HepG2 (cell line): Measurements from ENCODE around the gene ELOVL2. TPM values are rescaled to one million over a fixed set of nuclear protein-coding genes. Genes with fewer than 3 reads are reported as not detected.

Experiments used
- ARID2 ChIP-seq: sonication (generic); formaldehyde crosslinking; IDR thresholded peaks from 2 replicates; pipeline ENCODE4 v1.8.1; 2022; ENCODE audit warnings: mild to moderate bottlenecking, missing genetic modification reagents, borderline replicate concordance
- DMAP1 ChIP-seq: IDR thresholded peaks from 2 replicates; pipeline ENCODE4 v1.6.1; 2016
- FOXA3 ChIP-seq: IDR thresholded peaks from 2 replicates; pipeline ENCODE4 v1.6.1; 2016; ENCODE audit warnings: missing genetic modification reagents, missing compliant biosample characterization
- JUND ChIP-seq: sonication (generic); formaldehyde crosslinking; IDR thresholded peaks from 2 replicates; pipeline ENCODE4 v1.8.0; 2022; ENCODE audit warnings: mild to moderate bottlenecking, missing genetic modification reagents
- KAT2B ChIP-seq: fragments of 150-350 bp; IDR thresholded peaks from 2 replicates; pipeline ENCODE4 v1.6.1; 2014; ENCODE audit warnings: low read depth, low read length, borderline replicate concordance
- POLR2AphosphoS2 ChIP-seq: IDR thresholded peaks from 2 replicates; pipeline ENCODE4 v1.6.1; 2011; ENCODE audit warnings: low read depth, low read length, improper control_type of control experiment
- ZNF230 ChIP-seq: sonication (generic); formaldehyde crosslinking; IDR thresholded peaks from 2 replicates; pipeline ENCODE4 v1.4.0; 2020; ENCODE audit warnings: mild to moderate bottlenecking, missing genetic modification reagents
- ZNF256 ChIP-seq: sonication (generic); formaldehyde crosslinking; conservative IDR thresholded peaks from 2 replicates; pipeline ENCODE4 v1.4.0; 2020; ENCODE audit warnings: missing genetic modification reagents
- ZNF326 ChIP-seq: sonication (generic); formaldehyde crosslinking; IDR thresholded peaks from 2 replicates; pipeline ENCODE4 v1.4.0; 2020; ENCODE audit warnings: missing genetic modification reagents, borderline replicate concordance
- ZNF44 ChIP-seq: sonication (generic); formaldehyde crosslinking; IDR thresholded peaks from 2 replicates; pipeline ENCODE4 v1.5.1; 2020; ENCODE audit warnings: mild to moderate bottlenecking, missing genetic modification reagents
- ZNF614 ChIP-seq: IDR thresholded peaks from 2 replicates; pipeline ENCODE4 v1.6.1; 2018; ENCODE audit warnings: missing biosample characterization, missing genetic modification reagents, inconsistent platforms, borderline replicate concordance
- ZNF629 ChIP-seq: sonication (generic); formaldehyde crosslinking; conservative IDR thresholded peaks from 2 replicates; pipeline ENCODE4 v1.5.0; 2020; ENCODE audit warnings: missing genetic modification reagents
- ZNF790 ChIP-seq: sonication (generic); formaldehyde crosslinking; IDR thresholded peaks from 2 replicates; pipeline ENCODE4 v1.8.0; 2022; ENCODE audit warnings: missing genetic modification reagents, mild to moderate bottlenecking, borderline replicate concordance
- polyA plus RNA-seq, 8 experiments: library from polyadenylated mRNA; depleted of rRNA in 3 of 8; stranded (reverse) in 7 of 8; unstranded in 1 of 8; fragments of >200 nt; fragmentation: Illumina TruSeq in 4 of 8; extraction: Trizol in 4 of 8; gene quantifications; 2 replicates each; pipeline versions ENCODE4 v1.2.1 to v1.2.3, GENCODE V29; 2011 to 2016; ENCODE audit warnings: low read depth in 4 of 8, missing spikeins in 1 of 8, mixed read lengths in 1 of 8; ENCODE audit not compliant: insufficient read depth in 1 of 8
- total RNA-seq, 5 experiments: library from RNA; depleted of rRNA; stranded (reverse); fragments of >200 nt; fragmentation: Illumina TruSeq; extraction: Trizol; gene quantifications; 2 replicates each; pipeline ENCODE4 v1.2.3, GENCODE V29; 2016; ENCODE audit warnings: low read depth in 1 of 5
- TF ChIP-seq, protein P1 (sequence below): sonication (generic); formaldehyde crosslinking; IDR thresholded peaks from 2 replicates; pipeline ENCODE4 v1.8.0; 2022; ENCODE audit warnings: low read depth, missing genetic modification reagents
- TF ChIP-seq, protein P2 (sequence below): IDR thresholded peaks from 2 replicates; pipeline ENCODE4 v1.6.1; 2016; ENCODE audit warnings: low read depth
- TF ChIP-seq, protein P3 (sequence below): sonication (generic); formaldehyde crosslinking; IDR thresholded peaks from 2 replicates; pipeline ENCODE4 v1.8.0; 2023; ENCODE audit warnings: mild to moderate bottlenecking, missing genetic modification reagents
- TF ChIP-seq, protein P4 (sequence below): sonication (generic); formaldehyde crosslinking; IDR thresholded peaks from 2 replicates; pipeline ENCODE4 v1.4.0; 2020; ENCODE audit warnings: missing genetic modification reagents
- TF ChIP-seq, protein P5 (sequence below): sonication (generic); formaldehyde crosslinking; IDR thresholded peaks from 2 replicates; pipeline ENCODE4 v1.4.0; 2020; ENCODE audit warnings: missing genetic modification reagents
- TF ChIP-seq, protein P6 (sequence below): sonication (generic); formaldehyde crosslinking; IDR thresholded peaks from 2 replicates; pipeline ENCODE4 v1.4.0; 2020; ENCODE audit warnings: missing genetic modification reagents
- TF ChIP-seq, protein P7 (sequence below): sonication (generic); formaldehyde crosslinking; IDR thresholded peaks from 2 replicates; pipeline ENCODE4 v1.4.0; 2020; ENCODE audit warnings: missing genetic modification reagents, borderline replicate concordance

The ELOVL2 gene
- total and polyA plus RNA-seq, 2 of the 13 experiments (the other 11 are each of a cell fraction or from before 2014, with no cell fraction given) = 43.6 to 65.4 TPM

DNA sequence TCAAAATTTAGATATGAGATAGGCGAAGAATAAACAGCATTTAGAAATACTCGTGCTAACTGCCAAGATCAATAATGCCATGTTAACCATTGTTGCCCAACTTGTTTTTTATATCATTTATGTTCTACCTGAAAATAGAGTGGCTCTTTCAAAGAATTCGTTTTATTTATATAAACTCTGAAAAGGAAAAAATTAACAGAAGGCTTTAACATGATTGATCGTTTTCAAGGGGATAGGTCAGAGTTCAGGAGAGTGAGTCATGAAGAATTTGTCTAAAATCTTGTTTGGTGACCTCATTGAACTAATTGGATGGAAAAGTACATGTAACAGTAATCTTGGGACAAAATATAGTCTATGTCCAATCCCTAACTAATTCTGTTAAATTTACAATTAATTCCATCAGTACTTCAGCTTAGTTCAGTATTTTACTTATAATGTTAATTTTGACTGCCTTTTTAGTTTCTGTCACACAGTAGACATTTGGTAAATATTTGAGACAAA, 11.1 kb upstream of the ELOVL2 start (continued):
- TF ChIP-seq, protein P1, sequence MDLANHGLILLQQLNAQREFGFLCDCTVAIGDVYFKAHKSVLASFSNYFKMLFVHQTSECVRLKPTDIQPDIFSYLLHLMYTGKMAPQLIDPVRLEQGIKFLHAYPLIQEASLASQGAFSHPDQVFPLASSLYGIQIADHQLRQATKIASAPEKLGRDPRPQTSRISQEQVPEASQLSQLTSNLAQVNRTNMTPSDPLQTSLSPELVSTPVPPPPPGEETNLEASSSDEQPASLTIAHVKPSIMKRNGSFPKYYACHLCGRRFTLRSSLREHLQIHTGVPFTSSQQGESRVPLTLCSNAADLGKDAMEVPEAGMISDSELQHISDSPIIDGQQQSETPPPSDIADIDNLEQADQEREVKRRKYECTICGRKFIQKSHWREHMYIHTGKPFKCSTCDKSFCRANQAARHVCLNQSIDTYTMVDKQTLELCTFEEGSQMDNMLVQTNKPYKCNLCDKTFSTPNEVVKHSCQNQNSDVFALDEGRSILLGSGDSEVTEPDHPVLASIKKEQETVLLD = no peak
- peak; percentile 53; the same call in 1 of the 2 replicates for TF ChIP-seq FOXA3 (CRISPR knock-in tag)
- no peak for TF ChIP-seq ZNF256 (CRISPR knock-in tag)
- TF ChIP-seq DMAP1 (CRISPR knock-in tag) = no peak
- TF ChIP-seq JUND = peak; percentile 87
- no peak for TF ChIP-seq POLR2AphosphoS2
- no peak for TF ChIP-seq ZNF790 (CRISPR knock-in tag)
- TF ChIP-seq ZNF629 = no peak
- no peak for TF ChIP-seq ZNF326
- TF ChIP-seq ARID2 (CRISPR knock-in tag) = no peak
- TF ChIP-seq ZNF44 (CRISPR knock-in tag) = no peak
- TF ChIP-seq, protein P2, sequence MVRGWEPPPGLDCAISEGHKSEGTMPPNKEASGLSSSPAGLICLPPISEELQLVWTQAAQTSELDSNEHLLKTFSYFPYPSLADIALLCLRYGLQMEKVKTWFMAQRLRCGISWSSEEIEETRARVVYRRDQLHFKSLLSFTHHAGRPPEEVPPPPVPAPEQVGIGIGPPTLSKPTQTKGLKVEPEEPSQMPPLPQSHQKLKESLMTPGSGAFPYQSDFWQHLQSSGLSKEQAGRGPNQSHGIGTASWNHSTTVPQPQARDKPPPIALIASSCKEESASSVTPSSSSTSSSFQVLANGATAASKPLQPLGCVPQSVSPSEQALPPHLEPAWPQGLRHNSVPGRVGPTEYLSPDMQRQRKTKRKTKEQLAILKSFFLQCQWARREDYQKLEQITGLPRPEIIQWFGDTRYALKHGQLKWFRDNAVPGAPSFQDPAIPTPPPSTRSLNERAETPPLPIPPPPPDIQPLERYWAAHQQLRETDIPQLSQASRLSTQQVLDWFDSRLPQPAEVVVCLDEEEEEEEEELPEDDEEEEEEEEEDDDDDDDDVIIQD (CRISPR knock-in tag) = peak; percentile 91; the same call in 1 of the 2 replicates
- TF ChIP-seq ZNF614 (CRISPR knock-in tag) = peak; percentile 18; the same call in 1 of the 2 replicates
- no peak for TF ChIP-seq ZNF230 (CRISPR knock-in tag)
- TF ChIP-seq, protein P3, sequence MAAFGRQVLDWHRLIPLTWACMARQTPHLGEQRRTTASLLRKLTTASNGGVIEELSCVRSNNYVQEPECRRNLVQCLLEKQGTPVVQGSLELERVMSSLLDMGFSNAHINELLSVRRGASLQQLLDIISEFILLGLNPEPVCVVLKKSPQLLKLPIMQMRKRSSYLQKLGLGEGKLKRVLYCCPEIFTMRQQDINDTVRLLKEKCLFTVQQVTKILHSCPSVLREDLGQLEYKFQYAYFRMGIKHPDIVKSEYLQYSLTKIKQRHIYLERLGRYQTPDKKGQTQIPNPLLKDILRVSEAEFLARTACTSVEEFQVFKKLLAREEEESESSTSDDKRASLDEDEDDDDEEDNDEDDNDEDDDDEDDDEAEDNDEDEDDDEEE = no peak
- TF ChIP-seq, protein P4, sequence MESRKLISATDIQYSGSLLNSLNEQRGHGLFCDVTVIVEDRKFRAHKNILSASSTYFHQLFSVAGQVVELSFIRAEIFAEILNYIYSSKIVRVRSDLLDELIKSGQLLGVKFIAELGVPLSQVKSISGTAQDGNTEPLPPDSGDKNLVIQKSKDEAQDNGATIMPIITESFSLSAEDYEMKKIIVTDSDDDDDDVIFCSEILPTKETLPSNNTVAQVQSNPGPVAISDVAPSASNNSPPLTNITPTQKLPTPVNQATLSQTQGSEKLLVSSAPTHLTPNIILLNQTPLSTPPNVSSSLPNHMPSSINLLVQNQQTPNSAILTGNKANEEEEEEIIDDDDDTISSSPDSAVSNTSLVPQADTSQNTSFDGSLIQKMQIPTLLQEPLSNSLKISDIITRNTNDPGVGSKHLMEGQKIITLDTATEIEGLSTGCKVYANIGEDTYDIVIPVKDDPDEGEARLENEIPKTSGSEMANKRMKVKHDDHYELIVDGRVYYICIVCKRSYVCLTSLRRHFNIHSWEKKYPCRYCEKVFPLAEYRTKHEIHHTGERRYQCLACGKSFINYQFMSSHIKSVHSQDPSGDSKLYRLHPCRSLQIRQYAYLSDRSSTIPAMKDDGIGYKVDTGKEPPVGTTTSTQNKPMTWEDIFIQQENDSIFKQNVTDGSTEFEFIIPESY (CRISPR knock-in tag) = no peak
- TF ChIP-seq, protein P5, sequence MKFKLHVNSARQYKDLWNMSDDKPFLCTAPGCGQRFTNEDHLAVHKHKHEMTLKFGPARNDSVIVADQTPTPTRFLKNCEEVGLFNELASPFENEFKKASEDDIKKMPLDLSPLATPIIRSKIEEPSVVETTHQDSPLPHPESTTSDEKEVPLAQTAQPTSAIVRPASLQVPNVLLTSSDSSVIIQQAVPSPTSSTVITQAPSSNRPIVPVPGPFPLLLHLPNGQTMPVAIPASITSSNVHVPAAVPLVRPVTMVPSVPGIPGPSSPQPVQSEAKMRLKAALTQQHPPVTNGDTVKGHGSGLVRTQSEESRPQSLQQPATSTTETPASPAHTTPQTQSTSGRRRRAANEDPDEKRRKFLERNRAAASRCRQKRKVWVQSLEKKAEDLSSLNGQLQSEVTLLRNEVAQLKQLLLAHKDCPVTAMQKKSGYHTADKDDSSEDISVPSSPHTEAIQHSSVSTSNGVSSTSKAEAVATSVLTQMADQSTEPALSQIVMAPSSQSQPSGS (CRISPR knock-in tag) = peak; percentile 93
- TF ChIP-seq, protein P6, sequence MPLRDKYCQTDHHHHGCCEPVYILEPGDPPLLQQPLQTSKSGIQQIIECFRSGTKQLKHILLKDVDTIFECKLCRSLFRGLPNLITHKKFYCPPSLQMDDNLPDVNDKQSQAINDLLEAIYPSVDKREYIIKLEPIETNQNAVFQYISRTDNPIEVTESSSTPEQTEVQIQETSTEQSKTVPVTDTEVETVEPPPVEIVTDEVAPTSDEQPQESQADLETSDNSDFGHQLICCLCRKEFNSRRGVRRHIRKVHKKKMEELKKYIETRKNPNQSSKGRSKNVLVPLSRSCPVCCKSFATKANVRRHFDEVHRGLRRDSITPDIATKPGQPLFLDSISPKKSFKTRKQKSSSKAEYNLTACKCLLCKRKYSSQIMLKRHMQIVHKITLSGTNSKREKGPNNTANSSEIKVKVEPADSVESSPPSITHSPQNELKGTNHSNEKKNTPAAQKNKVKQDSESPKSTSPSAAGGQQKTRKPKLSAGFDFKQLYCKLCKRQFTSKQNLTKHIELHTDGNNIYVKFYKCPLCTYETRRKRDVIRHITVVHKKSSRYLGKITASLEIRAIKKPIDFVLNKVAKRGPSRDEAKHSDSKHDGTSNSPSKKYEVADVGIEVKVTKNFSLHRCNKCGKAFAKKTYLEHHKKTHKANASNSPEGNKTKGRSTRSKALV (CRISPR knock-in tag) = no peak
- TF ChIP-seq, protein P7, sequence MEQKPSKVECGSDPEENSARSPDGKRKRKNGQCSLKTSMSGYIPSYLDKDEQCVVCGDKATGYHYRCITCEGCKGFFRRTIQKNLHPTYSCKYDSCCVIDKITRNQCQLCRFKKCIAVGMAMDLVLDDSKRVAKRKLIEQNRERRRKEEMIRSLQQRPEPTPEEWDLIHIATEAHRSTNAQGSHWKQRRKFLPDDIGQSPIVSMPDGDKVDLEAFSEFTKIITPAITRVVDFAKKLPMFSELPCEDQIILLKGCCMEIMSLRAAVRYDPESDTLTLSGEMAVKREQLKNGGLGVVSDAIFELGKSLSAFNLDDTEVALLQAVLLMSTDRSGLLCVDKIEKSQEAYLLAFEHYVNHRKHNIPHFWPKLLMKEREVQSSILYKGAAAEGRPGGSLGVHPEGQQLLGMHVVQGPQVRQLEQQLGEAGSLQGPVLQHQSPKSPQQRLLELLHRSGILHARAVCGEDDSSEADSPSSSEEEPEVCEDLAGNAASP (CRISPR knock-in tag) = peak; percentile 21; the same call in 1 of the 2 replicates
- TF ChIP-seq KAT2B = no peak
